ENCODE data around the gene STXBP6.

Gene STXBP6

DNA sequence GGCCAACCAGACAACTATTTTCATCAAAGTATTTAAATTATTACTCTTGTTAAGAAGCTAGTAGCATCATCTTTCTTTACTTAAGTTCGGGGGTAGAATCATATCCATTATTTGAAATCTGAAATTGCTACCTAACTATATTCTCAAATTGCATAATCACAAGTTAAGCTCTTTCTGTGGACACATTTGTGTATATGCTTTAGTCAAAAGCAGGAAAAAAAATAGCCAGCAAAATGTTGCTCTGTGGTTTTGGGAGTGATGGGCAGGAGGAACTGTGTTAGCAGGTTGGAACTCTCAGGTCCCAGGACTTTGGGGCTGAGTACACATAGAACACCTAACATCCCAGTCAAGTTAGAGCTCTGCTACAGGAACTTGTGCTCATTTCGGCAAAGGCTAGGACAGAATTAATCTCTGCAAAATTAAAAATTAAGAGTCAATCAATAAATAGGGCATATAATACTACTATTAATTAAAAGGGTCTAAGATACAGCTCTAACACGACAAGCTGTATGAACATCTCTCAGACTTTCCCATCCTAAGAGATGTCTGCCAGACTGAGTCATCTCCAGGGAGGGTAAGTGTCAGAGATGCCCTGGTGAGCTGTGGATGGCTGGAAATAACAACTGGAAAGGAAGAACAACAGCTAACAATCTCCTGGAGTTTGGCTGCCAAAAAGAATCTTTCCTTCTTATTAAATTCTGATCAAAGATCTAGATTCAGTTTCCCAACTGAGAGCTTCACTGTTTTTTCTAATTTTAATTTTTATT is 212.5 kb downstream of the STXBP6 start:
- TF ChIP-seq NFIC (IDR thresholded peaks at IDR 0.05) (no peak), EGR1 (IDR thresholded peaks at IDR 0.05) (no peak), FOXM1 (IDR thresholded peaks at IDR 0.05; ENCODE audit: borderline replicate concordance, low read depth) (no peak), CREB1 (IDR thresholded peaks at IDR 0.05; ENCODE audit: low read depth) (no peak), ZBTB7A (IDR thresholded peaks at IDR 0.05; ENCODE audit: low read depth) (no peak), RAD21 (IDR thresholded peaks at IDR 0.05; ENCODE audit: low read depth) (no peak), CEBPB (IDR thresholded peaks at IDR 0.05) (no peak), EP300 (IDR thresholded peaks at IDR 0.05; ENCODE audit: borderline replicate concordance) (no peak), TAF1 (IDR thresholded peaks at IDR 0.05; ENCODE audit: low read depth) (no peak), TCF12 (IDR thresholded peaks at IDR 0.05; ENCODE audit: low read depth) (no peak), YY1 (IDR thresholded peaks at IDR 0.05; ENCODE audit: low read depth) (no peak), TEAD4 (IDR thresholded peaks at IDR 0.05) (no peak)
- TF ChIP-seq, protein P1, sequence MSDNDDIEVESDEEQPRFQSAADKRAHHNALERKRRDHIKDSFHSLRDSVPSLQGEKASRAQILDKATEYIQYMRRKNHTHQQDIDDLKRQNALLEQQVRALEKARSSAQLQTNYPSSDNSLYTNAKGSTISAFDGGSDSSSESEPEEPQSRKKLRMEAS (IDR thresholded peaks at IDR 0.05): no peak
- TF ChIP-seq, protein P2, sequence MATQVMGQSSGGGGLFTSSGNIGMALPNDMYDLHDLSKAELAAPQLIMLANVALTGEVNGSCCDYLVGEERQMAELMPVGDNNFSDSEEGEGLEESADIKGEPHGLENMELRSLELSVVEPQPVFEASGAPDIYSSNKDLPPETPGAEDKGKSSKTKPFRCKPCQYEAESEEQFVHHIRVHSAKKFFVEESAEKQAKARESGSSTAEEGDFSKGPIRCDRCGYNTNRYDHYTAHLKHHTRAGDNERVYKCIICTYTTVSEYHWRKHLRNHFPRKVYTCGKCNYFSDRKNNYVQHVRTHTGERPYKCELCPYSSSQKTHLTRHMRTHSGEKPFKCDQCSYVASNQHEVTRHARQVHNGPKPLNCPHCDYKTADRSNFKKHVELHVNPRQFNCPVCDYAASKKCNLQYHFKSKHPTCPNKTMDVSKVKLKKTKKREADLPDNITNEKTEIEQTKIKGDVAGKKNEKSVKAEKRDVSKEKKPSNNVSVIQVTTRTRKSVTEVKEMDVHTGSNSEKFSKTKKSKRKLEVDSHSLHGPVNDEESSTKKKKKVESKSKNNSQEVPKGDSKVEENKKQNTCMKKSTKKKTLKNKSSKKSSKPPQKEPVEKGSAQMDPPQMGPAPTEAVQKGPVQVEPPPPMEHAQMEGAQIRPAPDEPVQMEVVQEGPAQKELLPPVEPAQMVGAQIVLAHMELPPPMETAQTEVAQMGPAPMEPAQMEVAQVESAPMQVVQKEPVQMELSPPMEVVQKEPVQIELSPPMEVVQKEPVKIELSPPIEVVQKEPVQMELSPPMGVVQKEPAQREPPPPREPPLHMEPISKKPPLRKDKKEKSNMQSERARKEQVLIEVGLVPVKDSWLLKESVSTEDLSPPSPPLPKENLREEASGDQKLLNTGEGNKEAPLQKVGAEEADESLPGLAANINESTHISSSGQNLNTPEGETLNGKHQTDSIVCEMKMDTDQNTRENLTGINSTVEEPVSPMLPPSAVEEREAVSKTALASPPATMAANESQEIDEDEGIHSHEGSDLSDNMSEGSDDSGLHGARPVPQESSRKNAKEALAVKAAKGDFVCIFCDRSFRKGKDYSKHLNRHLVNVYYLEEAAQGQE (IDR thresholded peaks at IDR 0.05; ENCODE audit: low read depth): no peak
- TF ChIP-seq, protein P3, sequence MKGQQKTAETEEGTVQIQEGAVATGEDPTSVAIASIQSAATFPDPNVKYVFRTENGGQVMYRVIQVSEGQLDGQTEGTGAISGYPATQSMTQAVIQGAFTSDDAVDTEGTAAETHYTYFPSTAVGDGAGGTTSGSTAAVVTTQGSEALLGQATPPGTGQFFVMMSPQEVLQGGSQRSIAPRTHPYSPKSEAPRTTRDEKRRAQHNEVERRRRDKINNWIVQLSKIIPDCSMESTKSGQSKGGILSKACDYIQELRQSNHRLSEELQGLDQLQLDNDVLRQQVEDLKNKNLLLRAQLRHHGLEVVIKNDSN (IDR thresholded peaks at IDR 0.05): no peak

DNA sequence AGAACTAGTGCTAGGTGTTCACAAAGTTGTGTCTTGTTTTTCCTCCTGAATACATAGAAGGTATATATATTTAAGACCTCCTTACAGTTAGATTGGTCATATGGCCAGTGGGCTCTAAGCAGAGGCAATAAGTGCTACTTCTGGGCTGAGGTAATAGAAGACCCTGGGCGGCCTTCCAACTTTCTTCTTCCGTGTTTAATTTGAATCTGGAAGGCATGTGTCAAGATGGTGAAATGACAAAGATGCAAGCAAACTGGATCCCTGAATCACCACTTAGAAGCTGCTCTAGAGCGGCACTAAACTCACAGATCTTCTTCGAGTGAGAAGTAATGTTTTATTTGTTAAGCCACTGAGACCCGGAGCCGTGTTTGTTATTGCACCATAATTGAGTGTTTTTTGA is 215.0 kb downstream of the STXBP6 start:
- TF ChIP-seq, protein P1 (IDR thresholded peaks at IDR 0.05): no peak
- TF ChIP-seq YY1 (IDR thresholded peaks at IDR 0.05; ENCODE audit: low read depth) (no peak), ZBTB7A (IDR thresholded peaks at IDR 0.05; ENCODE audit: low read depth) (no peak), EGR1 (IDR thresholded peaks at IDR 0.05) (no peak), NFIC (IDR thresholded peaks at IDR 0.05) (no peak), EP300 (IDR thresholded peaks at IDR 0.05; ENCODE audit: borderline replicate concordance) (no peak), TCF12 (IDR thresholded peaks at IDR 0.05; ENCODE audit: low read depth) (no peak), TAF1 (IDR thresholded peaks at IDR 0.05; ENCODE audit: low read depth) (no peak), RAD21 (IDR thresholded peaks at IDR 0.05; ENCODE audit: low read depth) (no peak), CREB1 (IDR thresholded peaks at IDR 0.05; ENCODE audit: low read depth) (no peak), CEBPB (IDR thresholded peaks at IDR 0.05) (no peak), FOXM1 (IDR thresholded peaks at IDR 0.05; ENCODE audit: borderline replicate concordance, low read depth) (no peak), TEAD4 (IDR thresholded peaks at IDR 0.05) (no peak)
- TF ChIP-seq, protein P2 (IDR thresholded peaks at IDR 0.05; ENCODE audit: low read depth): no peak
- TF ChIP-seq, protein P3 (IDR thresholded peaks at IDR 0.05): no peak

DNA sequence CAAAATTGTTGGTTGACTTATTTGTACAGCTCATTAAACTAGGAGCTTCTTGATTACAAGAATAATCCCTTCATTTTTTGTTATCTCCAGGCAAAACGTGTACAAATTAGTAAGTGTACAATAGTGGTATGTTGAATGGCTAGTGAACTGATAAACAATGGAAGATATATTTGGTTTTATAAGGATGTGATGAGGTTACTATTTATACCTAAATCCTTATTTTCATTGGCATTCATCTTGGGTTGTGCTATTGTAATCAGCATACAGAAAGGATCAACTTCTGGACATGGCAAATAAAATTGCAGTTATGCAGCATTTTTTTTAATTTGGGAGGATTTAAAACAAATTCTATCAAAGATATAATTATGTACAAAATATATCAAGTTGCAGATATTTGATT is 216.6 kb downstream of the STXBP6 start:
- TF ChIP-seq FOXM1 (IDR thresholded peaks at IDR 0.05; ENCODE audit: borderline replicate concordance, low read depth) (no peak), TEAD4 (IDR thresholded peaks at IDR 0.05) (no peak), CREB1 (IDR thresholded peaks at IDR 0.05; ENCODE audit: low read depth) (no peak), ZBTB7A (IDR thresholded peaks at IDR 0.05; ENCODE audit: low read depth) (no peak)
- TF ChIP-seq, protein P1 (IDR thresholded peaks at IDR 0.05): no peak
- TF ChIP-seq, protein P2 (IDR thresholded peaks at IDR 0.05; ENCODE audit: low read depth): no peak

DNA sequence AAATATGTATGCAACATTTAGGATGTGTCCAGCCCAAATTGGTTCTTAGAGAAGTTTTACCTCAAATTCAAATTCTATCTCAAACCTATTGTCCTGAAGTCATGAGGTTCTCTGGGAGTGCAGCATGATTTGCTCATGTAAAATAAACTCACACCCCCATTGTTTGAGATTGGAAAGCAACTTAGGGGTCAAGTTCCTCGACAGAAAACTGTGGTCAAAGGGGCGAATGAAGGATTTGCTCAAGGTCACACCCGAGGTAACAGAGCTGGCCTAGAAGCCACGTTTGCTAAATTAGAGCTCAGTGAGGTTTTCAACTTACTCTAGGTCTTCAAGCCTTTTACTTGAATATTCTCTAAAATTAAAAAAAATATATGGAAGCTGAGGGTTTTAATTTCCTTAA is 218.3 kb downstream of the STXBP6 start:
- no peak for TF ChIP-seq TEAD4 (IDR thresholded peaks at IDR 0.05)
- no peak for TF ChIP-seq CREB1 (IDR thresholded peaks at IDR 0.05; ENCODE audit: low read depth)
- TF ChIP-seq RAD21 (IDR thresholded peaks at IDR 0.05; ENCODE audit: low read depth): no peak
- TF ChIP-seq, protein P1 (IDR thresholded peaks at IDR 0.05): no peak
- no peak for TF ChIP-seq EP300 (IDR thresholded peaks at IDR 0.05; ENCODE audit: borderline replicate concordance)
- no peak for TF ChIP-seq YY1 (IDR thresholded peaks at IDR 0.05; ENCODE audit: low read depth)
- no peak for TF ChIP-seq TAF1 (IDR thresholded peaks at IDR 0.05; ENCODE audit: low read depth)
- no peak for TF ChIP-seq ZBTB7A (IDR thresholded peaks at IDR 0.05; ENCODE audit: low read depth)
- TF ChIP-seq, protein P2 (IDR thresholded peaks at IDR 0.05; ENCODE audit: low read depth): no peak
- no peak for TF ChIP-seq EGR1 (IDR thresholded peaks at IDR 0.05)
- TF ChIP-seq CEBPB (IDR thresholded peaks at IDR 0.05): no peak
- TF ChIP-seq, protein P3 (IDR thresholded peaks at IDR 0.05): no peak
- TF ChIP-seq TCF12 (IDR thresholded peaks at IDR 0.05; ENCODE audit: low read depth): no peak
- TF ChIP-seq FOXM1 (IDR thresholded peaks at IDR 0.05; ENCODE audit: borderline replicate concordance, low read depth): no peak
- no peak for TF ChIP-seq NFIC (IDR thresholded peaks at IDR 0.05)

All from Ishikawa (cell line).